WTC11 (cell line): ENCODE results near the gene CYB5D1. TPM values are rescaled to one million over a fixed set of nuclear protein-coding genes. Genes with fewer than 3 reads are reported as not detected.

ENCODE experiments used
- ATAC-seq: fragments of 200-7000 bp; cut with Tn5 transposase; 2 replicates; pipeline ENCODE4 v1.10.0; 2021; ENCODE audit warnings: mild to moderate bottlenecking, moderate library complexity
- CTCF ChIA-PET: fragments of 300-600 bp; sonication (Branson Sonifier 250); formaldehyde crosslinking; loops from one replicate; lab custom pipeline; 2021; ENCODE audit warnings: antibody characterized with exemption; lab: Charles Lee
- POLR2A ChIA-PET: fragments of 350-600 bp; sonication (Branson Sonifier 250); formaldehyde crosslinking; loops from one replicate; lab custom pipeline; 2021; ENCODE audit warnings: antibody characterized with exemption; lab: Charles Lee
- DNase-seq: peaks from one replicate; pipeline ENCODE4 v3.0.0; 2021; ENCODE audit warnings: low spot score
- H3K27ac Mint-ChIP-seq: 2 replicates; pipeline ENCODE4 v1.8.0; 2021; ENCODE audit warnings: mixed read lengths
- H3K27me3 Mint-ChIP-seq: 2 replicates; pipeline ENCODE4 v1.8.0; 2021; ENCODE audit warnings: low read depth, mild to moderate bottlenecking, moderate library complexity, mixed read lengths
- H3K36me3 Mint-ChIP-seq: 2 replicates; pipeline ENCODE4 v1.8.0; 2021; ENCODE audit warnings: mixed read lengths
- H3K4me1 Mint-ChIP-seq: 2 replicates; pipeline ENCODE4 v1.8.0; 2022; ENCODE audit warnings: mixed read lengths
- H3K4me3 Mint-ChIP-seq: 2 replicates; pipeline ENCODE4 v1.8.0; 2021; ENCODE audit warnings: mild to moderate bottlenecking, moderate library complexity, mixed read lengths
- H3K9me3 Mint-ChIP-seq: 2 replicates; pipeline ENCODE4 v1.8.0; 2021; ENCODE audit warnings: mixed read lengths
- AFF4 ChIP-seq: sonication (generic); formaldehyde crosslinking; IDR thresholded peaks from 2 replicates; pipeline ENCODE4 v1.8.1; 2023; ENCODE audit warnings: mild to moderate bottlenecking, missing genetic modification reagents, borderline replicate concordance
- CBFB ChIP-seq: sonication (generic); formaldehyde crosslinking; IDR thresholded peaks from 2 replicates; pipeline ENCODE4 v1.8.1; 2022; ENCODE audit warnings: mild to moderate bottlenecking, low read depth, missing genetic modification reagents
- E2F5 ChIP-seq: sonication (generic); formaldehyde crosslinking; IDR thresholded peaks from 2 replicates; pipeline ENCODE4 v1.8.1; 2022; ENCODE audit warnings: mild to moderate bottlenecking, moderate library complexity, missing genetic modification reagents
- ESRRA ChIP-seq: sonication (generic); formaldehyde crosslinking; IDR thresholded peaks from 2 replicates; pipeline ENCODE4 v1.8.1; 2022; ENCODE audit warnings: mild to moderate bottlenecking, missing genetic modification reagents, borderline replicate concordance
- ETV6 ChIP-seq: sonication (generic); formaldehyde crosslinking; IDR thresholded peaks from 2 replicates; pipeline ENCODE4 v1.8.1; 2022; ENCODE audit warnings: mild to moderate bottlenecking, missing genetic modification reagents
- FOXK1 ChIP-seq: sonication (generic); formaldehyde crosslinking; IDR thresholded peaks from 2 replicates; pipeline ENCODE4 v1.8.0; 2022; ENCODE audit warnings: mild to moderate bottlenecking, moderate library complexity, missing genetic modification reagents
- FOXP4 ChIP-seq: sonication (generic); formaldehyde crosslinking; IDR thresholded peaks from 2 replicates; pipeline ENCODE4 v1.8.0; 2022; ENCODE audit warnings: mild to moderate bottlenecking, missing genetic modification reagents
- GABPB1 ChIP-seq: sonication (generic); formaldehyde crosslinking; IDR thresholded peaks from 2 replicates; pipeline ENCODE4 v1.8.1; 2023; ENCODE audit warnings: mild to moderate bottlenecking, missing genetic modification reagents
- GRHL2 ChIP-seq: fragments of 250-450 bp; sonication (Bioruptor Pico); IDR thresholded peaks from 2 replicates; pipeline ENCODE4 v1.8.0; 2022; ENCODE audit warnings: mild to moderate bottlenecking, moderate library complexity; ENCODE audit not compliant: insufficient replicate concordance, severe bottlenecking
- JUN ChIP-seq: sonication (generic); formaldehyde crosslinking; IDR thresholded peaks from 2 replicates; pipeline ENCODE4 v1.8.0; 2023; ENCODE audit warnings: mild to moderate bottlenecking, missing genetic modification reagents
- MAX ChIP-seq: sonication (generic); formaldehyde crosslinking; IDR thresholded peaks from 2 replicates; pipeline ENCODE4 v1.8.0; 2022; ENCODE audit warnings: mild to moderate bottlenecking, missing genetic modification reagents
- MXD4 ChIP-seq: fragments of 250-450 bp; sonication (Bioruptor Pico); IDR thresholded peaks from 2 replicates; pipeline ENCODE4 v1.8.0; 2021; ENCODE audit warnings: mild to moderate bottlenecking, moderate library complexity, borderline replicate concordance
- NFATC4 ChIP-seq: fragments of 250-450 bp; sonication (Bioruptor Pico); IDR thresholded peaks from 2 replicates; pipeline ENCODE4 v1.9.0; 2021; ENCODE audit warnings: mild to moderate bottlenecking
- NR1H2 ChIP-seq: sonication (generic); formaldehyde crosslinking; IDR thresholded peaks from 2 replicates; pipeline ENCODE4 v1.9.0; 2021; ENCODE audit warnings: mild to moderate bottlenecking, moderate library complexity, missing genetic modification reagents
- SMAD3 ChIP-seq: sonication (generic); formaldehyde crosslinking; IDR thresholded peaks from 2 replicates; pipeline ENCODE4 v1.8.0; 2022; ENCODE audit warnings: missing genetic modification reagents, mild to moderate bottlenecking, borderline replicate concordance
- SP1 ChIP-seq: sonication (generic); formaldehyde crosslinking; conservative IDR thresholded peaks from 2 replicates; pipeline ENCODE4 v1.8.1; 2022; ENCODE audit warnings: missing genetic modification reagents
- TEAD1 ChIP-seq: sonication (generic); formaldehyde crosslinking; IDR thresholded peaks from 2 replicates; pipeline ENCODE4 v1.8.0; 2022; ENCODE audit warnings: mild to moderate bottlenecking, missing genetic modification reagents
- ZBTB21 ChIP-seq: sonication (generic); formaldehyde crosslinking; IDR thresholded peaks from 2 replicates; pipeline ENCODE4 v1.8.1; 2023; ENCODE audit warnings: mild to moderate bottlenecking, missing genetic modification reagents, borderline replicate concordance
- ZNF121 ChIP-seq: sonication (generic); formaldehyde crosslinking; IDR thresholded peaks from 2 replicates; pipeline ENCODE4 v1.8.0; 2023; ENCODE audit warnings: missing genetic modification reagents
- ZNF423 ChIP-seq: fragments of 250-450 bp; sonication (Bioruptor Pico); IDR thresholded peaks from 2 replicates; pipeline ENCODE4 v2.1.2; 2022; ENCODE audit warnings: mild to moderate bottlenecking, moderate library complexity
- ZNF425 ChIP-seq: fragments of 250-450 bp; sonication (Bioruptor Pico); conservative IDR thresholded peaks from 2 replicates; pipeline ENCODE4 v1.9.0; 2021; ENCODE audit warnings: mild to moderate bottlenecking
- total RNA-seq: library from RNA; stranded (reverse); gene quantifications from 3 replicates; pipeline ENCODE4 v1.2.3, GENCODE V29; 2021

CYB5D1 gene
- total RNA-seq, 1 experiment from 2014 or later, result 15.2 TPM

GRCh38 chr17:7843536-7844291 is 14.1 kb upstream of the CYB5D1 start (continued):
- TF ChIP-seq E2F5 (CRISPR knock-in tag), result no peak
- TF ChIP-seq MXD4, result no peak
- no peak for TF ChIP-seq FOXP4 (CRISPR knock-in tag)
- TF ChIP-seq ZBTB21 (CRISPR knock-in tag), result no peak
- TF ChIP-seq MAX (CRISPR knock-in tag), result peak; percentile 13; the same call in 1 of the 2 replicates
- peak; percentile 15; the same call in 1 of the 2 replicates for TF ChIP-seq GABPB1 (CRISPR knock-in tag)
- TF ChIP-seq CBFB, result no peak
- TF ChIP-seq AFF4 (CRISPR knock-in tag), result no peak

- ChIA-PET CTCF (interaction anchor here (0.7 to 7.0 kb wide), 17 partner anchors 9 to 249 kb away, joined by 3 to 66 read pairs (median 6); partner anchors contain the start of genes CYB5D1, KDM6B, NAA38 and TP53), POLR2A (interaction anchor here (0.9 to 1.7 kb wide), 3 partner anchors 9 to 13 kb away, joined by 3 to 11 read pairs (median 8); partner anchors contain the start of genes CYB5D1 and NAA38)
- Mint-ChIP-seq H3K36me3 (no peaks in the 10 kb centered on the region), H3K27me3 (peaks cover 39% of the 10 kb centered on the region), H3K9me3 (no peaks in the 10 kb centered on the region), H3K27ac (no peak overlapping the region), H3K4me1 (peaks cover 21% of the 10 kb centered on the region), H3K4me3 (peak overlapping the region; percentile 81)
- ATAC-seq (peak; percentile 81), DNase-seq (peak; percentile 89)
- TF ChIP-seq SMAD3 (CRISPR knock-in tag) (no peak), ZNF121 (no peak), NR1H2 (CRISPR knock-in tag) (no peak), NFATC4 (CRISPR knock-in tag) (no peak), CBFB (no peak), MAX (CRISPR knock-in tag) (no peak), SP1 (CRISPR knock-in tag) (peak; percentile 42; the same call in 1 of the 2 replicates), GRHL2 (no peak), GABPB1 (CRISPR knock-in tag) (no peak), FOXK1 (peak; percentile 53), ESRRA (CRISPR knock-in tag) (no peak), ZNF425 (CRISPR knock-in tag) (no peak), ETV6 (0 out of 2 replicates have a peak, but pooled peaks have one; percentile 51), TEAD1 (CRISPR knock-in tag) (no peak), JUN (CRISPR knock-in tag) (no peak), ZNF423 (no peak)
Measured at GRCh38 chr17:7844292-7845154, 13.3 kb upstream of the CYB5D1 start.
